Left cardiac atrium (tissue), 4 donors: ENCODE data around the gene CEP72. TPM values are rescaled to one million over a fixed set of nuclear protein-coding genes. Genes with fewer than 3 reads are reported as not detected.
A peak's percentile ranks its signal among the peaks of the same experiment; 100 is the strongest.
"Not testable (repeated sequence)": the region's sequence is repeated elsewhere in the genome, so short reads cannot be mapped to it uniquely, and the experiment has no call there.

ENCODE experiments used
- ATAC-seq, 2 donors: fragments of 200-7000 bp; cut with Tn5 transposase; one replicate each; pipeline ENCODE4 v1.9.1; 2020; ENCODE audit warnings: mild to moderate bottlenecking in 2 of 2, moderate library complexity in 2 of 2
- DNase-seq: peaks from one replicate; pipeline ENCODE4 v3.0.0-alpha.2; 2020
- intact Hi-C, 2 donors: fragments of 100-400 bp; cut with DNase I; formaldehyde crosslinking; loops; one replicate each; pipeline versions ENCODE4 v1.14.1 to v1.15.1; 2022 to 2023
- total RNA-seq, 2 donors: library from RNA; stranded (reverse); fragmentation: NEBNext Ultra II Directional; extraction: Animal tissue kit (Norgen Biotek cat#: 25700); gene quantifications; one replicate each; pipeline ENCODE4 v1.2.1, GENCODE V29; 2021
- donor health status: DM: no; HTN: yes; CAD: no.
- donor health status: DM: no; HTN: yes; CAD: no; lungs with severe emphysema.
- donor health status: DM: yes; HTN: yes; CAD: no.
- donor health status: Dilated cardiomyopathy.

The CEP72 gene
- total RNA-seq, 2 donors from 2014 or later: 1.4 to 2.5 TPM

- DNase-seq (peak; percentile 21), ATAC-seq (no peak)
- intact Hi-C loops: no loop called here
These were observed 63.2 kb downstream of the CEP72 start for GRCh38 chr5:675111-675870.

DNA sequence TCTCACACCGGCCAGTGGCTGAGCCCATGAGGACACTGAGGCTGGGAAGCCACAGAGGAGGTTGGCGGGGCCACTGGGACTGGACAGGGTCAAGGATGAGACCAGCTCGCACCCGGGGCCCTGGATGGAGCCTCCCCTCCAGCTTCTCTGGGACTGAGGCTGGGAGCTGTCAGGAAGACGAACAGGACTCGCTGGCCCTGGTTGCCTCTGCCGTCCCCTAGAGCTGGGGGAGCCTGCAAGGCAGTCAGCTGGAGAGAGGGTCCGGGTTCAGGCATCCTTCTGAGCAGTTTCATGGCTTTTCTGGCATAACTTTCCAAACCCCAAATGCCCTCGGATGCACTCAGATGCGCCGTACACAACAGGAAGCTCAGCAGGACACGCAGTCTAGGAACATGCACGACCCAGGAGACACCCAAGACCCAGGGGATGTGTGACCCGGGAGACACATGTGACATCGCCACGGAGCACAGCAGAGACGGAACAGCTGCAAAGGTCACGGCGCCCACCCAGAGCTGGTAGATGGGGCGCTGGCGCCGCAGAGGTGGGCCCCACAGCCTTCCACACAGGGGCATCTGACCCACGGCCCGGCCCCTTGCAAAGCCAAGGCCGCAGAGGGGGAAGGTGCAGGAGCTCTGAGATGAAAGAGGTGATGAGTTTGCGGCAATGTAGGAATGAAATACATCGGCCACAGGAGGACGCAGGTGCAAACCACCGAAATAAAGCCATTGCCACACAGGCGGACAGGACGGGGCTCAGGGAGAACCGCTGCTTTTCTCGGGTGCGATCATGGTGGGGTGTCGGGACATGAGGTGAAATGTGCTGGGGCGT, 63.9 kb downstream of the CEP72 start:
- DNase-seq: peak; percentile 12

DNA sequence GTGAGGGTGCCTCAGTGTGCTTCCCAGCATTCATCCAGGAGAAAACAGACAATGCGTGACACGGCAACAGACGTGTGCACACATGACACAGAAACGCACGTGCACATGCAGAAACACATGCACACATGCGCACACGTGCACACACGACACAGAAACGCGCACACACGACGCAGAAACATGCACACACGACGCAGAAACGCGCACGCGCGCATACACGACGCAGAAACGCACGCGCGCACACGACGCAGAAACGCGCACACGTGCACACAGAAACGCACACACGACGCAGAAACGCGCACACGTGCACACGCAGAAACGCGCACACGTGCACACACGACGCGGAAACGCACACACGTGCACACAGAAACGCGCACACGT, 64.5 kb downstream of the CEP72 start:
- ATAC-seq (no peak), DNase-seq (no peak)
- intact Hi-C loops: no loop called here

More for the DNA sequence above, 63.9 kb downstream of the CEP72 start:
- ATAC-seq: no peak
- intact Hi-C loops: no loop called here

DNA sequence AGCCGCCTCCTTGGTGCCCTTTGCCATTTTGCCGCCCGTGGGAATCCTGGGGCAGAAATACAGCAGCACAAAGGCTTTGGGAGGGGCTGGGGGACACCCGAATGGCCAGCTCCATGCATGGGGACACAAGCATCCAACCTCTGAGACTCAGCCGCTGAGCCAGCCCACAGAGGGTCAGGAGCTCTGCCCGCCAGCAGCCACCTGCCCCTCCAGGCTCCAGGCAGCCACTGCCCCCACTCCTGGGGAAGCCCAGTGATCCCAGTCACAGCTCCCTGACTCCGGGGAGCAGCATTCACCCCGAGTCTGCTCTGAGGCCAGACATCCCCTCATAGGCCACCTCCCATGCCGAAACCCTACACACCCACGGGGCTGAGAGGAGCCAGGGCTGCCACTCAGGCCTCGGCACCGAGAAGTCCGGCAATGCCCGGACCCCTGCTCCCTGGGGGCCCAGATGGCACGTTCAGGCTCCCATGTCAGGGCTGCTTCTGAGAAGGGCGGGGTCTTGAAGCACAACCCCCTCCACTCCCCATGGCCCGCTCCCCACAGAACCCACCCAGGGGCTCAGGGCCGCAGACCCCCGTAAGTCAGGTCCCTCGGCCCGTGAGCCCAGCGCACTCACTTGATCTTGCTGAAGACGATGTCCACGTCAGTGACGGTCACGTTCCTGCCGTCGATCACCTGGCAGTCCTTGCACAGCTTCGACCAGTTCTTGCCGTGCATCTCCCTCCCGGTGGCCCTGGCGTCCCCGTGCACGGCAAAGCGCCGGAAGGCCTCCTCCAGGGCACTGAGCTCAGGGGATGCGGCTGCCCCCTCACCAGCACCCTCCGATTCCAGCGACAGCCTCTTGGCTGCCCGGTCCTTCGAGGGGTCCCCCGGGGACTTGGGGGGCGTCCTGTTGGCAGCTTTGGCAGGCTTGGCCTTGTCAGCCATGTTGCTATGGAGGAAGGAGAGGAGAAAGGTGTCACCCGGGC, 65.3 kb downstream of the CEP72 start:
- intact Hi-C loops: no loop called here
- peak; percentile 23 for DNase-seq
- ATAC-seq: no peak

GRCh38 chr5:678521-678920, 66.4 kb downstream of the CEP72 start:
- intact Hi-C loops, ATAC-seq, DNase-seq: not testable (repeated sequence)

GRCh38 chr5:679166-679895, 67.2 kb downstream of the CEP72 start:
- peak; percentile 8 for DNase-seq
- ATAC-seq, intact Hi-C loops: not testable (repeated sequence)

DNA sequence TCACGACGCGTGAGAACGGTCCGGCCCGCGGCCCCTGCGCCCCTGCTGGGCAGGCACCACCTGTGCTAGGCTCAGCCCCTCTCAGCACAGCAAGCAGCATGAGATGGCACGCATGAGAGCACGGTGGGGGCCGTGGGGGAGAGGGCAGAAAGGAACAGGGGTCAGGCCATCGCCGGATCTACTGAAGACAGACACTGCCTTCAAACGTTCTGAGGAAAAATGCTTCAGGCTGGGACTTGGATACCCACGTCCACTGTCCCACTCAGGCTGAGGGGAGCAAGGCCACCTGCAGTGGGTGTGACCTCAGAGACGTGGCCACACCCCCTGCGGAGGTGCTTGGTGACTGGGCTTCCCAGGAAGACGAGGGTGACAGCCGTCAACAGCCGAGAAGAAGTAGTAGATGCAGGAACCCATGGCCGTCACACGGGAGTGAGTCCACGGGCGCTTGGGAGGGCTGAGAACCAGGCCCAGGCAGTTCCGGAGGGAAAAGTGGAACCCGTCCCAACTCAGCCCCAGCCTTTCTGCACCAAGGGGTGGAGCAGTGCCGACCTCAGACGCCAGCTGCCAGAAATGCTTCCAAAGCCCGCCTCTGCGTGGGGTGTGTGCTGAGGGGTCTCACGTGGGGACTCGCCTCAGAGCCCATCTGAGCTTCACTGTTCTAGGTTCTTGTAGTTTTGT, 68.1 kb downstream of the CEP72 start:
- ATAC-seq, intact Hi-C loops, DNase-seq: not testable (repeated sequence)

DNA sequence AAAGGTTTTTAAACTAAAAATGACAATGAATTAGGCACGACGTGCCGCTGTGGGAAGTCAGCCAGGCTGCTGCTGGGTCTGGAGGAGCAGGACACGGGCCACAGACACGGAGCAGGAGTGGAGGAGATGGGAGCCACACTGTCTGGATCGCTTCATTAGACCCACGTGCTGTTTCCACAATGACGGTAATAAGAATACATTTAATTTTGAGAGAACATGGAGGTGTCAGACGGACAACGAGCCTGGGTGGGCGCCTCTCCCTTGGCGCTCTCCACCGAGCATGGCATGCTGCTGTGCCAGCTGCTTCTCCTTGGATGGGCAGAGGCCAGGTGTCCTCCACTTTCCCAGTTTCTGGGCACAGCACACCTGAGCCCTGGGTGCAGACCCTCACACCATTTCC, 68.7 kb downstream of the CEP72 start:
- DNase-seq, intact Hi-C loops, ATAC-seq: not testable (repeated sequence)

DNA sequence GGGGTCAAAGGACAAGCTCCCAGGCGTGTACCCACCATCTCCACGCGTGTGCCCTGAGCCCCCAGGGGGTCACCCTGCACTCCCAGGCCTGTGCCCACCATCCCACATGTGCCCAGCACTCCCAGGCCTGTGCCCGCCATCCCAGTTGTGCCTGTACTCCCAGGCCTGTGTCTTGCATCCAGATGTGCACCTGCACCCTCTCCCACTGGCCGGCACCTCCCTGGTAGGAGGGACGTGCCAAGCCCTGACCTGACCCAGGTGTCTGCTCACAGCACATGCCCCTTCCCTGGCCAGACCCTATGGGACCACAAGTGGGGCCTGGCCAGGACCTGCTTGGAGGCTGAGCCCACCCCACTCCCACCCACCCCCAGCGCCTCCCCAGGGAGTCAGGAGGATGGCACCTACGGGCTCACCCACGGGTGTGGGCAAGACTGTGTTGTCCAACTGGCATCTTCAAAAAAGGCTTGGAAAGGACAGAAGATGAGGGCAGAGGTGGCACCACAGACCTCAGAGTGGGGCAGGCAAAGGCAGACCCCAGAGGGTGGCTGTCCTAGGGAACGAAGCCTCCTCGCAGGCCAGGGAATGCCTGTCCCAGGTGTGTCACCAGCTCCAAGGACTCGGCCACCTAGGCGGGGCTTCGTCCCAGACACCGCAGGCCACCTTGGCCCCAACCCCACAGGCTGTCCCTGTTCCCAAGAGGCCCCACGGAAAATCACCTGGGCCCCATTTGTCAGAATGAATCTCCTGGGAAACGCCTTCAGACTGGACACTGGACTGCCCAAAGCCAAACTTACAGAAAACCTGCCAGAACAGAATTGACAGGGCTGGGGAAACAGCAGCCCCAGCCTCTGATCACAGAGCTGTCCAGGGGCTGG, 69.4 kb downstream of the CEP72 start:
- not testable (repeated sequence) for ATAC-seq
- intact Hi-C loops: loop anchor here in 1 of 2 donors (2.0 kb wide), 1 partner anchor 95 kb away; no protein-coding TSS in a partner anchor
- DNase-seq: peak; percentile 13

DNA sequence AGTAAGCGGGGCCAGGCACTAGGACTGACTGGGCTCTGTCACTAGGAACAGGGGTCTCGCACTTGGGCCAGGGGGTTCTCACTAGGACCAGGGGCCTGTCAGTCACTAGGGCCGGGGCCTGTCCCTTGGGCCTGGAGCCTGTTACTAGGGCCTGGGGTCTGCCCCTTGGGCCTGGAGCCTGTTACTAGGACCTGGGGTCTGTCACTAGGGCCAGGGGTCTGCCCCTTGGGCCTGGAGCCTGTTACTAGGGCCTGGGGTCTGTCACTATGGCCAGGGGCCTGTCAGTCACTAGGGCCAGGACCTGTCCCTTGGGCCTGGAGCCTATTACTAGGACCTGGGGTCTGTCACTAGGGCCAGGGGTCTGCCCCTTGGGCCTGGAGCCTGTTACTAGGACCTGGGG, 70.1 kb downstream of the CEP72 start:
- peak; percentile 11 for DNase-seq
- intact Hi-C loops: loop anchor here in 1 of 2 donors (2.0 kb wide), 1 partner anchor 95 kb away; no protein-coding TSS in a partner anchor
- not testable (repeated sequence) for ATAC-seq

GRCh38 chr5:682651-683358, 70.7 kb downstream of the CEP72 start:
- DNase-seq: peak; percentile 17
- ATAC-seq: not testable (repeated sequence)
- intact Hi-C loops: loop anchor here in 1 of 2 donors (2.0 kb wide), 1 partner anchor 94 kb away; no protein-coding TSS in a partner anchor

DNA sequence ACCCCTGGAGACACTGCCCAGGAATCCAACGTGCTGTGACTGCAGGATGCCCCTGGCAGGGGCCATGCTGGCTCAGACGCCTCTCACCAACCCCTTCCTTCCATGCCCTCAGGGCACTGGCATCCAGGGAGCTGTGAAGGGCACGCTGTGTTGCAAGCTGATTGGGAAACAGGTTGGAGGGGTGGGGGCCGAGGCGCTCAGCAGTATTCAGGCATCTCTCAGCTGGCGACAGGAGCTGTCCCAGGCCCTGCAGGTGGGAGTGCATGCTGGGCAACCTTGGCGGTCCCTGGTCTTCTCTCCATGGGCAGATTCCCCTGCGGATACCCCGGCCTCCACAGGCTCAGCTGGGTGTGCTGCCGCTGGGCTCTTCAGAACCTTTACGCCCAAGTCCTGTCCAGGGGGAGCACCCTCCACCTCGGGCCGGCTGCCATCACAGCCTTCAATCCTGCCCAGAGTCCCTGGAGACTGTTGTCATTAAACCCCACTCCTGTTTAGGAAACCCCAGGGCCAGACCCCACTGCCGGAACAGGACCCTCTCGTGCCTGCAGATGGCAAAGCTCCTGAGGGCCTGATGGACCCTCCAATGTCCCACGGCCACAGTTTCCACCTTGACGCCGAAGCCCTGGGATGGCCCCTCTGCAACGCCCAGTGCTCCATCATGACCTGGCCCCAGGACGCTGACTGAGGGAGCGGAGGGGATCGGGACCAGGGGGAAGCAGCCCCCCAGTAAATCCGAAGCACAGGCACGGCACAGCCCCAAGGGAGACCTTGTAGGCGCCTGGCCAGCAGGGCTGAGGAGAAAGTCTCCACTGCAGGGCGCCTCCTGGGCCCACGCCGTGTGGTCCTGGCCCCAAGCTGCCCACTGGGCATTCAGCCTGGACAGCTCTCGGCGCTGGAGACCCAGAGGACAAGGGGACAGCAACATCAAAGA, 71.7 kb downstream of the CEP72 start:
- peak in 1 of 2 donors; percentile 62 for ATAC-seq
- DNase-seq: peak; percentile 39
- intact Hi-C loops: loop anchor here in 1 of 2 donors (2.0 kb wide), 1 partner anchor 93 kb away; no protein-coding TSS in a partner anchor

GRCh38 chr5:684751-685216, 72.6 kb downstream of the CEP72 start:
- ATAC-seq (no peak), DNase-seq (peak; percentile 14)
- intact Hi-C loops: no loop called here

- ATAC-seq (no peak), DNase-seq (peak; percentile 17)
- intact Hi-C loops: no loop called here
These were observed 73.4 kb downstream of the CEP72 start for GRCh38 chr5:685262-686171.
